Activated CD4-positive, alpha-beta T cell treated with anti-CD3 and anti-CD28 coated beads, Interleukin-2, Interleukin-6, amounts not matched to agents 100 ng/mL and 50 ng/mL, durations not matched to agents 16 hours and 8 hours (primary cell): ENCODE results near the gene THOC5.
A peak's percentile ranks its signal among the peaks of the same experiment; 100 is the strongest.
"Not testable (repeated sequence)": the region's sequence is repeated elsewhere in the genome, so short reads cannot be mapped to it uniquely, and the experiment has no call there.

Source experiments
- DNase-seq: peaks from one replicate; pipeline ENCODE4 v3.0.0-alpha.2; 2020

Gene THOC5

GRCh38 chr22:29509298-29509697, 44.3 kb downstream of the THOC5 start:
- DNase-seq = no peak

- no peak for DNase-seq
These were observed 49.7 kb downstream of the THOC5 start for GRCh38 chr22:29503811-29504372.

GRCh38 chr22:29499852-29500251, 53.7 kb downstream of the THOC5 start:
- DNase-seq = no peak

GRCh38 chr22:29493636-29494035, 59.9 kb downstream of the THOC5 start:
- no peak for DNase-seq

GRCh38 chr22:29491012-29491411, 62.5 kb downstream of the THOC5 start:
- no peak for DNase-seq

- not testable (repeated sequence) for DNase-seq
These were observed 64.3 kb downstream of the THOC5 start for GRCh38 chr22:29489127-29489780.

- no peak for DNase-seq
These were observed 66.1 kb downstream of the THOC5 start for GRCh38 chr22:29487426-29487986.

- DNase-seq = no peak
These were observed 68.1 kb downstream of the THOC5 start for GRCh38 chr22:29485448-29485847.

- no peak for DNase-seq
These were observed 68.9 kb downstream of the THOC5 start for GRCh38 chr22:29484642-29485041.

- no peak for DNase-seq
These were observed 70.3 kb downstream of the THOC5 start for GRCh38 chr22:29483254-29483653.

- no peak for DNase-seq
These were observed 70.8 kb downstream of the THOC5 start for GRCh38 chr22:29482726-29483125.

GRCh38 chr22:29482253-29482652, 71.3 kb downstream of the THOC5 start:
- no peak for DNase-seq

GRCh38 chr22:29481265-29482000, 72.1 kb downstream of the THOC5 start:
- no peak for DNase-seq

- peak; percentile 67 for DNase-seq
These were observed 72.9 kb downstream of the THOC5 start for GRCh38 chr22:29480512-29481264.

- DNase-seq = no peak
These were observed 73.4 kb downstream of the THOC5 start for GRCh38 chr22:29480262-29480511.

- no peak for DNase-seq
These were observed 73.9 kb downstream of the THOC5 start, which contains the start of gene NEFH for GRCh38 chr22:29479417-29480261. Gene NEFH (plus strand): TSS chr22:29480218. CDS start chr22:29480263, 45 bp downstream.

GRCh38 chr22:29478326-29479276, 75.0 kb downstream of the THOC5 start:
- DNase-seq = peak; percentile 17

- no peak for DNase-seq
These were observed 75.7 kb downstream of the THOC5 start for GRCh38 chr22:29477723-29478318.

- DNase-seq = no peak
These were observed 77.4 kb downstream of the THOC5 start for GRCh38 chr22:29476116-29476515.

- DNase-seq = no peak
These were observed 78.0 kb downstream of the THOC5 start for GRCh38 chr22:29475550-29475949.

GRCh38 chr22:29473001-29473400, 80.6 kb downstream of the THOC5 start:
- no peak for DNase-seq
